Activated CD4-positive, alpha-beta T cell treated with anti-CD3 and anti-CD28 coated beads for 4 hours (primary cell): ENCODE data around the gene OAS2.

ENCODE experiments used
- DNase-seq, 2 donors: peaks; one replicate each; pipeline ENCODE4 v3.0.0-alpha.2; 2020

OAS2 gene

GRCh38 chr12:113022563-113023297 is 44.4 kb downstream of the OAS2 start:
- DNase-seq: no peak

- no peak for DNase-seq
Measured at GRCh38 chr12:113027726-113028125, 49.4 kb downstream of the OAS2 start.

- no peak for DNase-seq
Measured at GRCh38 chr12:113030875-113031525, 52.7 kb downstream of the OAS2 start.

- DNase-seq: no peak
Measured at GRCh38 chr12:113039911-113040445, 61.7 kb downstream of the OAS2 start.

- no peak for DNase-seq
Measured at GRCh38 chr12:113040722-113041171, 62.4 kb downstream of the OAS2 start.

- no peak for DNase-seq
Measured at GRCh38 chr12:113041560-113041959, 63.2 kb downstream of the OAS2 start.

- no peak for DNase-seq
Measured at GRCh38 chr12:113043240-113043639, 64.9 kb downstream of the OAS2 start.

- no peak for DNase-seq
Measured at GRCh38 chr12:113044516-113044915, 66.2 kb downstream of the OAS2 start.

- DNase-seq: peak; percentile 56 to 69
Measured at GRCh38 chr12:113048716-113049127, 70.4 kb downstream of the OAS2 start.

- no peak for DNase-seq
Measured at GRCh38 chr12:113049976-113050742, 71.8 kb downstream of the OAS2 start.

GRCh38 chr12:113050795-113051194 is 72.5 kb downstream of the OAS2 start:
- DNase-seq: no peak

GRCh38 chr12:113051759-113052158 is 73.4 kb downstream of the OAS2 start:
- DNase-seq: no peak

- DNase-seq: no peak
Measured at GRCh38 chr12:113052326-113052725, 74.0 kb downstream of the OAS2 start.

- no peak for DNase-seq
Measured at GRCh38 chr12:113054948-113055486, 76.7 kb downstream of the OAS2 start.

- no peak for DNase-seq
Measured at GRCh38 chr12:113055594-113056380, 77.5 kb downstream of the OAS2 start.

GRCh38 chr12:113056381-113056630 is 78.0 kb downstream of the OAS2 start:
- DNase-seq: no peak

GRCh38 chr12:113056631-113057488 is 78.5 kb downstream of the OAS2 start, which contains the start of gene DTX1:
Gene DTX1, plus strand, starts transcription at chr12:113056730. Its CDS starts 1,463 bp downstream, at chr12:113058193.
- DNase-seq: peak; percentile 44 to 53

- DNase-seq: no peak
Measured at GRCh38 chr12:113057565-113058485, 79.5 kb downstream of the OAS2 start.

- no peak for DNase-seq
Measured at GRCh38 chr12:113058553-113058952, 80.2 kb downstream of the OAS2 start.

- no peak for DNase-seq
Measured at GRCh38 chr12:113059071-113059595, 80.8 kb downstream of the OAS2 start.
